GDM1 (cell line): ENCODE data around the gene RAB8B.

Experiments
- DNase-seq: peaks from one replicate; lab custom pipeline; 2025; lab: John Stamatoyannopoulos, UW

The RAB8B gene

GRCh38 chr15:63276342-63277037 is 87.1 kb downstream of the RAB8B start:
- DNase-seq = no peak

GRCh38 chr15:63277038-63277892 is 87.9 kb downstream of the RAB8B start, which contains the start of gene APH1B:
TSS of gene APH1B (plus strand) at chr15:63277605. CDS start at chr15:63277624, 19 bp downstream.
- peak; percentile 84 for DNase-seq

GRCh38 chr15:63277893-63278456 is 88.6 kb downstream of the RAB8B start:
- DNase-seq = no peak

- DNase-seq = no peak
Measured at GRCh38 chr15:63283126-63283525, 93.7 kb downstream of the RAB8B start.

- DNase-seq = no peak
Measured at GRCh38 chr15:63284335-63284734, 94.9 kb downstream of the RAB8B start.

GRCh38 chr15:63287109-63287508 is 97.7 kb downstream of the RAB8B start:
- no peak for DNase-seq

GRCh38 chr15:63288342-63288741 is 98.9 kb downstream of the RAB8B start:
- no peak for DNase-seq

GRCh38 chr15:63288778-63289378 is 99.5 kb downstream of the RAB8B start:
- peak; percentile 5 for DNase-seq

GRCh38 chr15:63291507-63291906 is 102.1 kb downstream of the RAB8B start:
- no peak for DNase-seq

GRCh38 chr15:63292241-63292640 is 102.8 kb downstream of the RAB8B start:
- no peak for DNase-seq

GRCh38 chr15:63292771-63293170 is 103.4 kb downstream of the RAB8B start:
- no peak for DNase-seq

GRCh38 chr15:63294359-63294758 is 105.0 kb downstream of the RAB8B start:
- DNase-seq = no peak

- no peak for DNase-seq
Measured at GRCh38 chr15:63295341-63295740, 105.9 kb downstream of the RAB8B start.

- DNase-seq = no peak
Measured at GRCh38 chr15:63296195-63296594, 106.8 kb downstream of the RAB8B start.

GRCh38 chr15:63299943-63300575 is 110.7 kb downstream of the RAB8B start:
- DNase-seq = no peak

GRCh38 chr15:63301088-63301487 is 111.7 kb downstream of the RAB8B start:
- no peak for DNase-seq

GRCh38 chr15:63305260-63305659 is 115.9 kb downstream of the RAB8B start:
- no peak for DNase-seq

- DNase-seq = no peak
Measured at GRCh38 chr15:63306492-63307073, 117.2 kb downstream of the RAB8B start.

GRCh38 chr15:63308491-63308890 is 119.1 kb downstream of the RAB8B start:
- no peak for DNase-seq

- no peak for DNase-seq
Measured at GRCh38 chr15:63308947-63309346, 119.5 kb downstream of the RAB8B start.

GRCh38 chr15:63310646-63311045 is 121.2 kb downstream of the RAB8B start:
- DNase-seq = no peak

- DNase-seq = no peak
Measured at GRCh38 chr15:63312286-63312685, 122.9 kb downstream of the RAB8B start.
